Heart left ventricle (tissue), 16 donors: ENCODE results near the gene SCFD1. TPM values are rescaled to one million over a fixed set of nuclear protein-coding genes. Genes with fewer than 3 reads are reported as not detected.

Source experiments
- ATAC-seq, 4 donors: fragments of 200-7000 bp; cut with Tn5 transposase; one replicate each; pipeline ENCODE4 v1.9.1; 2020 to 2022; ENCODE audit warnings: moderate library complexity in 4 of 4, mild to moderate bottlenecking in 3 of 4, moderate number of reproducible peaks in 1 of 4
- DNase-seq, 5 donors: peaks; one replicate each; pipeline ENCODE4 v3.0.0-alpha.2; 2020
- H3K27ac ChIP-seq, 12 donors: fragments of 200-600 bp; sonication (generic) in 4 of 12; one replicate each; pipeline versions ENCODE4 v1.5.0 to v1.8.0; 2016 to 2022; ENCODE audit warnings: mild to moderate bottlenecking in 2 of 12
- H3K27me3 ChIP-seq, 9 donors: fragments of 200-600 bp; sonication (generic) in 2 of 9; one replicate each; pipeline versions ENCODE4 v1.5.1 to v1.8.0; 2016 to 2022; ENCODE audit warnings: mild to moderate bottlenecking in 3 of 9
- H3K36me3 ChIP-seq, 9 donors: fragments of 200-600 bp; sonication (generic) in 2 of 9; one replicate each; pipeline versions ENCODE4 v1.5.0 to v1.8.0; 2018 to 2022; ENCODE audit warnings: mild to moderate bottlenecking in 2 of 9
- H3K4me1 ChIP-seq, 12 donors: fragments of 200-600 bp; sonication (generic) in 4 of 12; one replicate each; pipeline versions ENCODE4 v1.5.0 to v1.8.0; 2016 to 2022; ENCODE audit warnings: mild to moderate bottlenecking in 3 of 12
- H3K4me3 ChIP-seq, 12 donors: fragments of 200-600 bp; sonication (generic) in 4 of 12; one replicate each; pipeline versions ENCODE4 v1.5.0 to v1.8.0; 2017 to 2022; ENCODE audit warnings: mild to moderate bottlenecking in 9 of 12, moderate library complexity in 4 of 12
- H3K9me3 ChIP-seq, 12 donors: fragments of 200-600 bp; sonication (generic) in 4 of 12; one replicate each; pipeline versions ENCODE4 v1.5.0 to v1.8.0; 2016 to 2022; ENCODE audit warnings: mild to moderate bottlenecking in 1 of 12
- CTCF ChIP-seq, 12 donors: fragments of 200-600 bp; sonication (generic) in 4 of 12; IDR thresholded peaks; one replicate each; pipeline versions ENCODE4 v1.5.0 to v1.8.0; 2018 to 2022; ENCODE audit warnings: antibody characterized with exemption in 12 of 12, mild to moderate bottlenecking in 5 of 12
- POLR2A ChIP-seq, 2 donors: fragments of 450-650 bp; IDR thresholded peaks; one replicate each; pipeline ENCODE4 v1.6.1; 2017; ENCODE audit warnings: antibody characterized with exemption in 2 of 2, mild to moderate bottlenecking in 2 of 2, moderate library complexity in 2 of 2
- WGBS, 4 donors: extraction: QIAGEN DNeasy Blood & Tissue Kit in 2 of 4; methylation state at CpG; one replicate each; pipeline versions ENCODE4 v1.1.5 to v1.1.7; 2013 to 2018; 5-methylcytosine and 5-hydroxymethylcytosine counted together
- intact Hi-C, 10 donors: fragments of 100-400 bp; cut with DNase I; formaldehyde crosslinking; loops; one replicate each; pipeline versions ENCODE4 v1.11.1 to v1.14.2; 2022
- polyA plus RNA-seq, 2 donors: library from polyadenylated mRNA; stranded (reverse); fragments of 200-250 nt; gene quantifications; one replicate each; pipeline ENCODE4 v1.2.3, GENCODE V29; 2013
- total RNA-seq, 9 donors: library from RNA; depleted of rRNA in 2 of 9; stranded (reverse); fragments of >200 nt in 2 of 9; fragmentation: NEBNext Ultra II Directional in 3 of 9; extraction: Animal tissue kit (Norgen Biotek cat#: 25700) in 3 of 9; gene quantifications; one replicate each; pipeline versions ENCODE4 v1.1.0 to v1.2.4, GENCODE V29; 2016 to 2023
- donor health status: ischemic (EF 13 %, LVEDD 7.1; RV severe dilation, severe dysfunction).
- donor health status: healthy with polysubstance abuse.
- donor health status: DM: no; HTN: yes; CAD: no.
- donor health status: DM: no; HTN: no; CAD: no.
- donor health status: ischemic (EF 25% LVEDD 6.9; RV normal size, moderate dysfunction).
- donor health status: ischemic (EF 25% LVEDD 5.7; RV mildly dilated, moderate dysfunction).
- donor health status: healthy.
- donor health status: DM: yes; HTN: yes; CAD: no.
- donor health status: ischemic (EF 35%, LVEDD 5.7; RV mildly dilated, moderate dysfunction).
- donor health status: nonischemic (EF 11% LVEDD 7.7; RV severe dilation, severe dysfunction).
- donor health status: DM: yes; HTN: yes; CAD: no.
- donor health status: PGD.
- donor health status: ischemic (EF 29% LVEDD 5.4; RV normal size, mild dysfunction).
- donor health status: nonischemic (EF 23%, LVEDD 6.1; RV moderate dilation, normal function).

SCFD1 gene
- total and polyA plus RNA-seq, 11 donors, result 23.5 to 64.4 (median 41.4) TPM

- Histone ChIP-seq H3K36me3 (peaks cover 0 to 97% (median 81%) of the 10 kb centered on the region in 9 donors), H3K27me3 (no peaks in the 10 kb centered on the region), H3K9me3 (no peaks in the 10 kb centered on the region), H3K4me3 (no peak overlapping the region), H3K4me1 (no peaks in the 10 kb centered on the region), H3K27ac (no peak overlapping the region)
- TF ChIP-seq CTCF (IDR thresholded peaks at IDR 0.05) (no peak), POLR2A (IDR thresholded peaks at IDR 0.05) (no peak)
- ATAC-seq, result no peak
- intact Hi-C loops, result loop anchor here in 4 of 10 donors (5.0 to 10.0 kb wide), 4 partner anchors 50 to 260 kb away; no protein-coding TSS in a partner anchor
- DNase-seq, result no peak
Observed at GRCh38 chr14:30655124-30655523, 33.0 kb downstream of the SCFD1 start.

- H3K36me3 ChIP-seq, result peaks cover 0 to 95% (median 81%) of the 10 kb centered on the region in 9 donors
- H3K27me3 ChIP-seq, result no peaks in the 10 kb centered on the region
- intact Hi-C loops, result loop anchor here in 4 of 10 donors (5.0 to 10.0 kb wide), 4 partner anchors 49 to 259 kb away; no protein-coding TSS in a partner anchor
- no peak for DNase-seq
- H3K27ac ChIP-seq, result no peak overlapping the region
- TF ChIP-seq POLR2A (IDR thresholded peaks at IDR 0.05), result no peak
- TF ChIP-seq CTCF (IDR thresholded peaks at IDR 0.05), result no peak
- ATAC-seq, result no peak
- no peak overlapping the region for H3K4me3 ChIP-seq
- H3K4me1 ChIP-seq, result no peaks in the 10 kb centered on the region
- 85 to 95% (median 91%) methylated on average over 3 of the region's 3 CpGs for WGBS, 4 donors
- H3K9me3 ChIP-seq, result no peaks in the 10 kb centered on the region
Observed at GRCh38 chr14:30655658-30656057, 33.5 kb downstream of the SCFD1 start.

GRCh38 chr14:30656190-30656632 is 34.1 kb downstream of the SCFD1 start:
- no peaks in the 10 kb centered on the region for H3K4me1 ChIP-seq
- DNase-seq, result peak in 1 of 5 donors; percentile 21
- peak overlapping the region in 1 of 12 donors; percentile 1 for H3K27ac ChIP-seq
- peak in 2 of 4 donors; percentile 49 to 51 for ATAC-seq
- no peak overlapping the region for H3K4me3 ChIP-seq
- intact Hi-C loops, result loop anchor here in 4 of 10 donors (5.0 to 10.0 kb wide), 4 partner anchors 49 to 259 kb away; no protein-coding TSS in a partner anchor
- no peaks in the 10 kb centered on the region for H3K9me3 ChIP-seq
- peaks cover 0 to 95% (median 81%) of the 10 kb centered on the region in 9 donors for H3K36me3 ChIP-seq
- TF ChIP-seq CTCF (IDR thresholded peaks at IDR 0.05) (peak; percentile 45 to 73 (median 64)), POLR2A (IDR thresholded peaks at IDR 0.05) (no peak)
- 52 to 62% (median 57%) methylated on average over 8 of the region's 8 CpGs for WGBS, 4 donors
- H3K27me3 ChIP-seq, result no peaks in the 10 kb centered on the region

- intact Hi-C loops, result loop anchor here in 4 of 10 donors (5.0 to 10.0 kb wide), 4 partner anchors 48 to 258 kb away; no protein-coding TSS in a partner anchor
- 71 to 77% (median 74%) methylated on average over 2 of the region's 2 CpGs for WGBS, 4 donors
- DNase-seq, result no peak
- peak in 2 of 4 donors; percentile 38 to 55 for ATAC-seq
- Histone ChIP-seq H3K27ac (no peak overlapping the region), H3K9me3 (no peaks in the 10 kb centered on the region), H3K36me3 (peaks cover 0 to 95% (median 78%) of the 10 kb centered on the region in 9 donors), H3K4me3 (no peak overlapping the region), H3K4me1 (peaks cover 0 to under 1% (median 0%) of the 10 kb centered on the region in 12 donors), H3K27me3 (no peaks in the 10 kb centered on the region)
- TF ChIP-seq CTCF (IDR thresholded peaks at IDR 0.05), result no peak
- TF ChIP-seq POLR2A (IDR thresholded peaks at IDR 0.05), result no peak
Observed at GRCh38 chr14:30657050-30657449, 34.9 kb downstream of the SCFD1 start.
